ENCODE data around the gene RTN4RL2.

- TF ChIP-seq ATF2 (CRISPR knock-in tag; IDR thresholded peaks at IDR 0.05; ENCODE audit: borderline replicate concordance, low read depth) (no peak), CTCF (IDR thresholded peaks at IDR 0.05) (no peak), TCF7 (CRISPR knock-in tag; IDR thresholded peaks at IDR 0.05; ENCODE audit: low read depth) (no peak), ESRRA (CRISPR knock-in tag; IDR thresholded peaks at IDR 0.05; ENCODE audit: borderline replicate concordance) (no peak), ATF1 (CRISPR knock-in tag; IDR thresholded peaks at IDR 0.05) (no peak), PRRX2 (CRISPR knock-in tag; IDR thresholded peaks at IDR 0.05) (no peak), NFYB (CRISPR knock-in tag; conservative IDR thresholded peaks at IDR 0.05; ENCODE audit: low read depth) (no peak), NR1H2 (CRISPR knock-in tag; IDR thresholded peaks at IDR 0.05) (no peak), TEAD4 (CRISPR knock-in tag; IDR thresholded peaks at IDR 0.05) (no peak), FOXP1 (CRISPR knock-in tag; IDR thresholded peaks at IDR 0.05; ENCODE audit: borderline replicate concordance) (no peak), ZSCAN18 (CRISPR knock-in tag; IDR thresholded peaks at IDR 0.05) (no peak)
Observed at GRCh38 chr11:57427727-57428082, 32.6 kb upstream of the RTN4RL2 start.

Measured in WTC11 (cell line).